Fibroblast of lung (primary cell): ENCODE results near the gene GGACT. TPM values are rescaled to one million over a fixed set of nuclear protein-coding genes. Genes with fewer than 3 reads are reported as not detected.

Experiments used
- DNase-seq, 2 donors: peaks; one replicate each; pipeline versions ENCODE4 v3.0.0 to v3.0.0-alpha.2; 2010; ENCODE audit warnings: low read depth in 2 of 2
- H2AFZ ChIP-seq: 2 replicates; pipeline ENCODE4 v1.5.1; 2012; ENCODE audit warnings: low read length, control low read depth, inconsistent platforms
- H3K27ac ChIP-seq: 2 replicates; pipeline ENCODE4 v1.5.1; 2011; ENCODE audit warnings: low read length, control low read depth; ENCODE audit not compliant: insufficient read depth
- H3K27me3 ChIP-seq: 2 replicates; pipeline ENCODE4 v1.5.1; 2011; ENCODE audit warnings: mild to moderate bottlenecking, low read length; ENCODE audit not compliant: control insufficient read depth, insufficient read depth
- H3K36me3 ChIP-seq: 2 replicates; pipeline ENCODE4 v1.5.1; 2011; ENCODE audit warnings: low read length; ENCODE audit not compliant: control insufficient read depth, insufficient read depth
- H3K4me1 ChIP-seq: 2 replicates; pipeline ENCODE4 v1.5.1; 2011; ENCODE audit warnings: low read length; ENCODE audit not compliant: control insufficient read depth, insufficient read depth; ENCODE audit errors: extremely low read depth
- H3K4me2 ChIP-seq: 2 replicates; pipeline ENCODE4 v1.5.1; 2011; ENCODE audit warnings: low read length, control low read depth; ENCODE audit not compliant: insufficient read depth; ENCODE audit errors: extremely low read depth
- H3K4me3 ChIP-seq, 4 experiments: fragments of 200-600 bp in 1 of 4; sonication (generic) in 1 of 4; replicated peaks in 1 of 4; 2 replicates each; pipeline ENCODE4 v1.5.1; 2011 to 2016; ENCODE audit warnings: low read length in 4 of 4, low read depth in 3 of 4, mild to moderate bottlenecking in 3 of 4, control low read depth in 2 of 4, inconsistent platforms in 1 of 4, mixed read lengths in 1 of 4; ENCODE audit not compliant: insufficient read depth in 1 of 4; ENCODE audit errors: control extremely low read depth in 1 of 4
- H3K79me2 ChIP-seq: 2 replicates; pipeline ENCODE4 v1.5.1; 2012; ENCODE audit warnings: mild to moderate bottlenecking, low read length, inconsistent platforms; ENCODE audit not compliant: control insufficient read depth, insufficient read depth
- H3K9ac ChIP-seq: 2 replicates; pipeline ENCODE4 v1.5.1; 2011; ENCODE audit warnings: mild to moderate bottlenecking, low read length, control low read depth; ENCODE audit not compliant: insufficient read depth
- H3K9me3 ChIP-seq: 2 replicates; pipeline ENCODE4 v1.5.1; 2012; ENCODE audit warnings: low read depth, low read length; ENCODE audit not compliant: control insufficient read depth, insufficient read depth
- H4K20me1 ChIP-seq: 2 replicates; pipeline ENCODE4 v1.5.1; 2011; ENCODE audit warnings: low read length; ENCODE audit not compliant: control insufficient read depth, insufficient read depth; ENCODE audit errors: extremely low read depth
- CTCF ChIP-seq, 2 donors: IDR thresholded peaks in 1 of 2; conservative IDR thresholded peaks in 1 of 2; 1 replicate in 1 of 2; 2 replicates in 1 of 2; pipeline ENCODE4 v1.5.1; 2011 to 2012; ENCODE audit warnings: low read length in 2 of 2, control low read depth in 1 of 2, inconsistent platforms in 1 of 2, low read depth in 1 of 2, mild to moderate bottlenecking in 1 of 2
- EZH2 ChIP-seq: IDR thresholded peaks from 2 replicates; pipeline ENCODE4 v1.5.1; 2012; ENCODE audit warnings: low read length, control low read depth, mild to moderate bottlenecking; ENCODE audit errors: missing control alignments
- polyA plus RNA-seq, 2 donors: library from polyadenylated mRNA; depleted of rRNA in 1 of 2; stranded (reverse) in 1 of 2; unstranded in 1 of 2; fragments of >200 nt; gene quantifications; 2 replicates each; pipeline ENCODE4 v1.2.1, GENCODE V29; 2011 to 2012; ENCODE audit warnings: missing spikeins in 1 of 2
- total RNA-seq: library from RNA; depleted of rRNA; stranded (reverse); fragments of >200 nt; gene quantifications from 2 replicates; pipeline ENCODE4 v1.2.1, GENCODE V29; 2014

Gene GGACT
- total and polyA plus RNA-seq, 2 donors (not counting 1 experiment from before 2014, with no cell fraction given): 2.6 to 6.6 TPM

- Histone ChIP-seq H3K9ac (no peak overlapping the region), H2AFZ (no peak overlapping the region), H3K27me3 (no peaks in the 10 kb centered on the region), H3K36me3 (no peaks in the 10 kb centered on the region), H3K79me2 (no peaks in the 10 kb centered on the region), H3K27ac (no peak overlapping the region), H3K4me2 (no peak overlapping the region), H4K20me1 (no peaks in the 10 kb centered on the region), H3K9me3 (no peaks in the 10 kb centered on the region), H3K4me3 (no peak overlapping the region), H3K4me1 (no peaks in the 10 kb centered on the region)
- no peak for DNase-seq
- TF ChIP-seq EZH2 (no peak), CTCF (conservative IDR thresholded peaks at IDR 0.05 in 1 of 2, IDR thresholded peaks at IDR 0.05 in 1 of 2; ENCODE audit: low read depth in 1 of 2, low read length in 2 of 2) (no peak)
Observed at GRCh38 chr13:100480676-100481075, 107.9 kb downstream of the GGACT start.

Other genes starting within 250 kb of the GGACT start
- gene TMTC4, start 86.0 kb upstream of the GGACT start, total RNA-seq: 19.5 and 21.6 TPM in 2 replicates
- gene TMTC4, start 86.0 kb upstream of the GGACT start, polyA plus RNA-seq: 5.5 and 9.4 TPM in 2 replicates